ENCODE data around the gene CRIP2.
A peak's percentile ranks its signal among the peaks of the same experiment; 100 is the strongest.

CRIP2 gene

GRCh38 chr14:105484069-105484996 is 9.7 kb downstream of the CRIP2 start:
- Histone ChIP-seq H3K27ac (replicated peaks; ENCODE audit: low read length) (no peak overlapping the region), H3K23ac (ENCODE audit: low read depth, low read length, poor library complexity) (peak overlapping the region; percentile 49), H3K4me1 (ENCODE audit: control insufficient read depth in 2 of 2, insufficient read depth in 1 of 2, low read depth in 1 of 2, low read length in 2 of 2) (peaks cover 61 to 71% of the 10 kb centered on the region in 2 donors), H3K4me3 (ENCODE audit: low read length in 2 of 2) (peak overlapping the region in 1 of 2 donors; percentile 38), H2BK120ac (ENCODE audit: low read depth, low read length) (peak overlapping the region; percentile 48), H2AK5ac (ENCODE audit: low read depth, low read length) (peak overlapping the region; percentile 97), H2BK12ac (ENCODE audit: low read length) (peak overlapping the region; percentile 91), H3K9me3 (replicated peaks in 1 of 2; ENCODE audit: control insufficient read depth in 2 of 2, insufficient read depth in 1 of 2, low read depth in 1 of 2, low read length in 2 of 2) (peaks cover 0 to 6% of the 10 kb centered on the region in 2 donors), H3K14ac (ENCODE audit: low read length) (peak overlapping the region; percentile 40), H3K9ac (ENCODE audit: low read depth, low read length, poor library complexity) (peak overlapping the region; percentile 38), H4K8ac (ENCODE audit: low read depth, low read length) (peak overlapping the region; percentile 19), H3K4ac (ENCODE audit: low read length) (no peak overlapping the region), H2BK15ac (ENCODE audit: low read length) (peak overlapping the region; percentile 97), H3K18ac (ENCODE audit: low read length) (peak overlapping the region; percentile 97), H3K79me1 (ENCODE audit: low read depth, low read length) (no peaks in the 10 kb centered on the region), H3K4me2 (ENCODE audit: insufficient read depth, low read length, poor library complexity, severe bottlenecking) (peak overlapping the region; percentile 31), H2BK5ac (ENCODE audit: low read length) (peak overlapping the region; percentile 83), H3K36me3 (replicated peaks in 1 of 2; ENCODE audit: control insufficient read depth in 2 of 2, insufficient read depth in 2 of 2, low read length in 2 of 2) (no peaks in the 10 kb centered on the region), H3K27me3 (ENCODE audit: control insufficient read depth in 3 of 3, insufficient read depth in 3 of 3, low read depth in 1 of 3, low read length in 3 of 3) (peaks cover 0 to 41% (median 17%) of the 10 kb centered on the region in 3 experiments), H2AFZ (ENCODE audit: low read length) (peak overlapping the region; percentile 20), H4K91ac (ENCODE audit: low read depth, low read length, poor library complexity) (peak overlapping the region; percentile 2)
- no CpG with 5 or more reads among the region's 20 CpGs for WGBS, 2 donors (ENCODE audit: extremely low coverage in 2 of 2, insufficient read length in 2 of 2, insufficient replicate concordance in 1 of 2)
- DNase-seq (ENCODE audit: low spot score), result no peak

GRCh38 chr14:105484997-105485393 is 10.4 kb downstream of the CRIP2 start:
- H3K23ac ChIP-seq (ENCODE audit: low read depth, low read length, poor library complexity), result no peak overlapping the region
- H3K18ac ChIP-seq (ENCODE audit: low read length), result peak overlapping the region; percentile 97
- WGBS, 2 donors (ENCODE audit: extremely low coverage in 2 of 2, insufficient read length in 2 of 2, insufficient replicate concordance in 1 of 2), result no CpG with 5 or more reads among the region's 16 CpGs
- no peak overlapping the region for H3K4me2 ChIP-seq (ENCODE audit: insufficient read depth, low read length, poor library complexity, severe bottlenecking)
- H2BK5ac ChIP-seq (ENCODE audit: low read length), result peak overlapping the region; percentile 85
- peaks cover 0 to 34% (median 10%) of the 10 kb centered on the region in 3 experiments for H3K27me3 ChIP-seq (ENCODE audit: control insufficient read depth in 3 of 3, insufficient read depth in 3 of 3, low read depth in 1 of 3, low read length in 3 of 3)
- peaks cover 0 to under 1% of the 10 kb centered on the region in 2 donors for H3K9me3 ChIP-seq (replicated peaks in 1 of 2; ENCODE audit: control insufficient read depth in 2 of 2, insufficient read depth in 1 of 2, low read depth in 1 of 2, low read length in 2 of 2)
- H4K8ac ChIP-seq (ENCODE audit: low read depth, low read length), result no peak overlapping the region
- no peak overlapping the region for H2AFZ ChIP-seq (ENCODE audit: low read length)
- DNase-seq (ENCODE audit: low spot score), result no peak
- no peak overlapping the region for H3K9ac ChIP-seq (ENCODE audit: low read depth, low read length, poor library complexity)
- H2BK15ac ChIP-seq (ENCODE audit: low read length), result peak overlapping the region; percentile 97
- H3K79me1 ChIP-seq (ENCODE audit: low read depth, low read length), result peaks cover under 1% of the 10 kb centered on the region
- H3K4me1 ChIP-seq (ENCODE audit: control insufficient read depth in 2 of 2, insufficient read depth in 1 of 2, low read depth in 1 of 2, low read length in 2 of 2), result peaks cover 58 to 72% of the 10 kb centered on the region in 2 donors
- H3K4ac ChIP-seq (ENCODE audit: low read length), result peak overlapping the region; percentile 89
- peak overlapping the region; percentile 48 for H2BK120ac ChIP-seq (ENCODE audit: low read depth, low read length)
- H3K14ac ChIP-seq (ENCODE audit: low read length), result peak overlapping the region; percentile 40
- H2AK5ac ChIP-seq (ENCODE audit: low read depth, low read length), result peak overlapping the region; percentile 97
- peak overlapping the region; percentile 2 for H4K91ac ChIP-seq (ENCODE audit: low read depth, low read length, poor library complexity)
- no peak overlapping the region for H3K4me3 ChIP-seq (ENCODE audit: low read length in 2 of 2)
- no peaks in the 10 kb centered on the region for H3K36me3 ChIP-seq (replicated peaks in 1 of 2; ENCODE audit: control insufficient read depth in 2 of 2, insufficient read depth in 2 of 2, low read length in 2 of 2)
- H3K27ac ChIP-seq (replicated peaks; ENCODE audit: low read length), result no peak overlapping the region
- no peak overlapping the region for H2BK12ac ChIP-seq (ENCODE audit: low read length)

DNA sequence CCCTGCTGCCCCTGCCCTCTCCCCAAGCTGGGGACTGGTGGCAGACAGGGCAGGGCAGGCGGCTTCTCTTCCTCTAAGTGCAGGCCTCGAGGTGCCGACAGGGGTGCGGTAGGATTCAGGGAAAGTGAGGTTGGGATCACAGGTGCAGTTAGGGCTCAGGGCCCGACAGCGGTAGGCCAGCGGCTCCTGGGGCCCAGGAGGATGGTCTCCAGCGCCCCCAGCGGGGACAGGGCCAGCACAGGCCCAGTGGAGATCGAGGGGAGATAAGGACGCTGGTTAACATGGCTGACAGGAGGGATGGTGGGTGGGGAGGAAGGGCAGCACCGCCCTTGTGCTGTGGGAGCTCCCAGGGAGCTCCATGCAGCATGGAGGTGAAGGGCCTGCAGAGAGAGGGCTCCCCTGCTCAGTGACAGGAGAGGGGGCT is 11.1 kb downstream of the CRIP2 start:
- peak overlapping the region; percentile 73 for H3K4me2 ChIP-seq (ENCODE audit: insufficient read depth, low read length, poor library complexity, severe bottlenecking)
- H2BK5ac ChIP-seq (ENCODE audit: low read length), result peak overlapping the region; percentile 85
- no peak overlapping the region for H4K8ac ChIP-seq (ENCODE audit: low read depth, low read length)
- peak overlapping the region; percentile 81 for H3K9ac ChIP-seq (ENCODE audit: low read depth, low read length, poor library complexity)
- no peaks in the 10 kb centered on the region for H3K36me3 ChIP-seq (replicated peaks in 1 of 2; ENCODE audit: control insufficient read depth in 2 of 2, insufficient read depth in 2 of 2, low read length in 2 of 2)
- H2BK120ac ChIP-seq (ENCODE audit: low read depth, low read length), result peak overlapping the region; percentile 48
- H3K4me3 ChIP-seq (ENCODE audit: low read length in 2 of 2), result peak overlapping the region in 1 of 2 donors; percentile 3
- H3K23ac ChIP-seq (ENCODE audit: low read depth, low read length, poor library complexity), result peak overlapping the region; percentile 91
- H2AK5ac ChIP-seq (ENCODE audit: low read depth, low read length), result peak overlapping the region; percentile 97
- H3K4me1 ChIP-seq (ENCODE audit: control insufficient read depth in 2 of 2, insufficient read depth in 1 of 2, low read depth in 1 of 2, low read length in 2 of 2), result peaks cover 53 to 66% of the 10 kb centered on the region in 2 donors
- peak overlapping the region; percentile 97 for H3K18ac ChIP-seq (ENCODE audit: low read length)
- no CpG with 5 or more reads among the region's 12 CpGs for WGBS, 2 donors (ENCODE audit: extremely low coverage in 2 of 2, insufficient read length in 2 of 2, insufficient replicate concordance in 1 of 2)
- peak overlapping the region; percentile 56 for H3K14ac ChIP-seq (ENCODE audit: low read length)
- peak overlapping the region; percentile 84 for H2BK12ac ChIP-seq (ENCODE audit: low read length)
- DNase-seq (ENCODE audit: low spot score), result no peak
- H3K27ac ChIP-seq (replicated peaks; ENCODE audit: low read length), result no peak overlapping the region
- H3K79me1 ChIP-seq (ENCODE audit: low read depth, low read length), result peaks cover 3% of the 10 kb centered on the region
- no peaks in the 10 kb centered on the region for H3K9me3 ChIP-seq (replicated peaks in 1 of 2; ENCODE audit: control insufficient read depth in 2 of 2, insufficient read depth in 1 of 2, low read depth in 1 of 2, low read length in 2 of 2)
- peak overlapping the region; percentile 97 for H2BK15ac ChIP-seq (ENCODE audit: low read length)
- peaks cover 0 to 27% (median 4%) of the 10 kb centered on the region in 3 experiments for H3K27me3 ChIP-seq (ENCODE audit: control insufficient read depth in 3 of 3, insufficient read depth in 3 of 3, low read depth in 1 of 3, low read length in 3 of 3)
- peak overlapping the region; percentile 90 for H2AFZ ChIP-seq (ENCODE audit: low read length)
- peak overlapping the region; percentile 30 for H4K91ac ChIP-seq (ENCODE audit: low read depth, low read length, poor library complexity)
- peak overlapping the region; percentile 66 for H3K4ac ChIP-seq (ENCODE audit: low read length)
